IMR-90 (cell line): ENCODE measurements around the gene CAMTA1. TPM values are rescaled to one million over a fixed set of nuclear protein-coding genes. Genes with fewer than 3 reads are reported as not detected.

Experiments used
- ATAC-seq: fragments of 200-7000 bp; cut with Tn5 transposase; 2 replicates; pipeline ENCODE4 v1.9.1; 2020; ENCODE audit warnings: low read depth, mild to moderate bottlenecking, moderate library complexity
- BruUV-seq: library from RNA; stranded (reverse); fragments of 400-500 nt; replicated peaks from 2 replicates; lab custom pipeline; 2021; lab: Mats Ljungman, UMichigan
- CTCF ChIA-PET: fragments of 300-600 bp; formaldehyde crosslinking; extraction: SDS; loops from one replicate; lab custom pipeline; 2021; ENCODE audit warnings: antibody characterized with exemption; lab: Yijun Ruan, JAX
- POLR2A ChIA-PET: fragments of 300-600 bp; sonication (Branson Sonifier 250); formaldehyde crosslinking; loops from one replicate; lab custom pipeline; 2022; ENCODE audit warnings: antibody characterized with exemption; ENCODE audit not compliant: unreplicated experiment; lab: Charles Lee
- DNase-seq: peaks from one replicate; pipeline ENCODE4 v3.0.0; 2013
- H2AFZ ChIP-seq: replicated peaks from 2 replicates; pipeline ENCODE3; 2013; ENCODE audit warnings: low read length, mild to moderate bottlenecking; ENCODE audit not compliant: poor library complexity
- H2AK5ac ChIP-seq: 2 replicates; pipeline ENCODE4 v1.6.1; 2013; ENCODE audit warnings: low read depth, low read length, inconsistent platforms
- H2AK9ac ChIP-seq: replicated peaks from 2 replicates; pipeline ENCODE3; 2013; ENCODE audit warnings: mild to moderate bottlenecking, low read depth, low read length, moderate library complexity; ENCODE audit not compliant: poor library complexity
- H2BK120ac ChIP-seq: 2 replicates; pipeline ENCODE4 v1.6.1; 2013; ENCODE audit warnings: low read depth, low read length, inconsistent platforms
- H2BK15ac ChIP-seq: 3 replicates; pipeline ENCODE4 v1.6.1; 2013; ENCODE audit warnings: low read depth, low read length, inconsistent platforms
- H2BK20ac ChIP-seq: 2 replicates; pipeline ENCODE4 v1.6.1; 2013; ENCODE audit warnings: low read depth, mild to moderate bottlenecking, inconsistent platforms, low read length, moderate library complexity
- H2BK5ac ChIP-seq: 2 replicates; pipeline ENCODE4 v1.6.1; 2013; ENCODE audit warnings: mild to moderate bottlenecking, low read depth, low read length, inconsistent platforms; ENCODE audit not compliant: poor library complexity, severe bottlenecking
- H3K14ac ChIP-seq: replicated peaks from 2 replicates; pipeline ENCODE4 v1.6.1; 2013; ENCODE audit warnings: low read depth, low read length, inconsistent platforms
- H3K18ac ChIP-seq: 2 replicates; pipeline ENCODE4 v1.6.1; 2013; ENCODE audit warnings: low read depth, low read length, control low read depth
- H3K23ac ChIP-seq: 2 replicates; pipeline ENCODE4 v1.6.1; 2013; ENCODE audit warnings: low read depth, low read length, inconsistent platforms
- H3K27ac ChIP-seq: 2 replicates; pipeline ENCODE4 v1.5.1; 2013; ENCODE audit warnings: mild to moderate bottlenecking, control low read depth, low read length; ENCODE audit not compliant: insufficient read depth
- H3K27me3 ChIP-seq: 2 replicates; pipeline ENCODE4 v1.6.1; 2013; ENCODE audit warnings: low read length; ENCODE audit not compliant: control insufficient read depth, insufficient read depth
- H3K36me3 ChIP-seq: 2 replicates; pipeline ENCODE4 v1.6.1; 2013; ENCODE audit warnings: low read length, mixed read lengths; ENCODE audit not compliant: control insufficient read depth, insufficient read depth
- H3K4ac ChIP-seq: 2 replicates; pipeline ENCODE4 v1.6.1; 2013; ENCODE audit warnings: low read depth, low read length, inconsistent platforms
- H3K4me1 ChIP-seq: 2 replicates; pipeline ENCODE4 v1.6.1; 2013; ENCODE audit warnings: low read length, mixed read lengths; ENCODE audit not compliant: control insufficient read depth, insufficient read depth
- H3K4me2 ChIP-seq: 2 replicates; pipeline ENCODE4 v1.6.1; 2013; ENCODE audit warnings: low read depth, mild to moderate bottlenecking, control low read depth, low read length, moderate library complexity
- H3K4me3 ChIP-seq: 2 replicates; pipeline ENCODE4 v1.5.1; 2013; ENCODE audit warnings: low read depth, mild to moderate bottlenecking, control low read depth, low read length, moderate library complexity; ENCODE audit not compliant: insufficient read depth
- H3K56ac ChIP-seq: 2 replicates; pipeline ENCODE4 v1.6.1; 2013; ENCODE audit warnings: low read length, inconsistent platforms; ENCODE audit not compliant: insufficient read depth; ENCODE audit errors: extremely low read depth
- H3K79me1 ChIP-seq, 2 experiments: 2 replicates each; pipeline ENCODE4 v1.6.1; 2013; ENCODE audit warnings: low read length in 2 of 2, inconsistent platforms in 1 of 2, low read depth in 1 of 2
- H3K9ac ChIP-seq: 2 replicates; pipeline ENCODE4 v1.6.1; 2013; ENCODE audit warnings: low read depth, low read length, control low read depth
- H3K9me1 ChIP-seq: 2 replicates; pipeline ENCODE4 v1.6.1; 2013; ENCODE audit warnings: low read length, inconsistent platforms; ENCODE audit not compliant: insufficient read depth
- H3K9me3 ChIP-seq: 2 replicates; pipeline ENCODE4 v1.6.1; 2013; ENCODE audit warnings: low read length; ENCODE audit not compliant: control insufficient read depth, insufficient read depth
- H4K20me1 ChIP-seq: 2 replicates; pipeline ENCODE4 v1.6.1; 2013; ENCODE audit warnings: low read length, inconsistent platforms; ENCODE audit not compliant: insufficient read depth
- H4K5ac ChIP-seq: 2 replicates; pipeline ENCODE4 v1.6.1; 2013; ENCODE audit warnings: mild to moderate bottlenecking, low read depth, low read length, control low read depth
- H4K8ac ChIP-seq, 2 experiments: 2 replicates each; pipeline ENCODE4 v1.6.1; 2013; ENCODE audit warnings: low read depth in 2 of 2, low read length in 2 of 2, control low read depth in 1 of 2, inconsistent platforms in 1 of 2
- H4K91ac ChIP-seq: 2 replicates; pipeline ENCODE4 v1.6.1; 2013; ENCODE audit warnings: low read depth, low read length, inconsistent platforms; ENCODE audit not compliant: insufficient read depth
- BHLHE40 ChIP-seq: fragments of 150-350 bp; IDR thresholded peaks from 2 replicates; pipeline ENCODE4 v1.6.1; 2016; ENCODE audit warnings: mild to moderate bottlenecking, low read depth, low read length
- CEBPB ChIP-seq: IDR thresholded peaks from 2 replicates; pipeline ENCODE4 v1.6.1; 2012; ENCODE audit warnings: low read depth, low read length, improper control_type of control experiment
- CHD1 ChIP-seq: IDR thresholded peaks from 2 replicates; pipeline ENCODE4 v1.6.1; 2012; ENCODE audit warnings: low read depth, low read length, improper control_type of control experiment
- CTCF ChIP-seq: conservative IDR thresholded peaks from 2 replicates; pipeline ENCODE4 v1.5.1; 2012; ENCODE audit warnings: mild to moderate bottlenecking, low read depth, low read length, improper control_type of control experiment
- ELK1 ChIP-seq: fragments of 150-350 bp; IDR thresholded peaks from 2 replicates; pipeline ENCODE4 v1.6.1; 2016; ENCODE audit warnings: low read depth, mild to moderate bottlenecking, low read length, moderate library complexity, borderline replicate concordance
- FOS ChIP-seq: fragments of 150-350 bp; IDR thresholded peaks from 2 replicates; pipeline ENCODE4 v1.6.1; 2016; ENCODE audit warnings: low read depth, low read length
- MAZ ChIP-seq: IDR thresholded peaks from 2 replicates; pipeline ENCODE4 v1.6.1; 2012; ENCODE audit warnings: low read depth, mild to moderate bottlenecking, low read length, improper control_type of control experiment, moderate library complexity, borderline replicate concordance
- MXI1 ChIP-seq: IDR thresholded peaks from 2 replicates; pipeline ENCODE4 v1.6.1; 2012; ENCODE audit warnings: low read depth, mild to moderate bottlenecking, low read length, moderate library complexity, borderline replicate concordance
- NFE2L2 ChIP-seq: fragments of 150-350 bp; IDR thresholded peaks from 2 replicates; pipeline ENCODE4 v1.6.1; 2016; ENCODE audit warnings: low read depth, mild to moderate bottlenecking, low read length
- POLR2A ChIP-seq: IDR thresholded peaks from 2 replicates; pipeline ENCODE4 v1.6.1; 2012; ENCODE audit warnings: mild to moderate bottlenecking, low read depth, low read length
- RAD21 ChIP-seq: IDR thresholded peaks from 2 replicates; pipeline ENCODE4 v1.6.1; 2012; ENCODE audit warnings: low read length, improper control_type of control experiment
- RCOR1 ChIP-seq: IDR thresholded peaks from 2 replicates; pipeline ENCODE4 v1.6.1; 2012; ENCODE audit warnings: mild to moderate bottlenecking, low read length, improper control_type of control experiment; ENCODE audit not compliant: insufficient replicate concordance
- RFX5 ChIP-seq: IDR thresholded peaks from 2 replicates; pipeline ENCODE4 v1.8.0; 2012; ENCODE audit warnings: low read depth, mild to moderate bottlenecking, low read length, moderate library complexity
- USF2 ChIP-seq: fragments of 150-350 bp; IDR thresholded peaks from 2 replicates; pipeline ENCODE4 v1.6.1; 2017; ENCODE audit warnings: mild to moderate bottlenecking, antibody characterized with exemption, low read length, low read depth
- WGBS, 2 experiments: methylation state at CpG; one replicate each; pipeline versions ENCODE4 v1.1.5 to v1.1.7; 2013; ENCODE audit warnings: missing lambda C conversion rate in 2 of 2; ENCODE audit not compliant: insufficient read length in 1 of 2; ENCODE audit errors: extremely low coverage in 2 of 2; 5-methylcytosine and 5-hydroxymethylcytosine counted together
- dilution Hi-C: fragments of 300-500 bp; cut with HindIII; formaldehyde crosslinking; loops from one replicate; pipeline ENCODE4 v1.14.3; 2018; ENCODE audit warnings: low sequenced_read_pairs; ENCODE audit not compliant: unreplicated experiment
- in situ Hi-C: fragments of 300-500 bp; cut with MboI; formaldehyde crosslinking; loops from 3 replicates; pipeline ENCODE4 v1.14.3; 2019; ENCODE audit warnings: low sequenced_read_pairs, inconsistent platforms, mixed read lengths
- intact Hi-C: fragments of 100-400 bp; cut with micrococcal nuclease; formaldehyde crosslinking; loops from 2 replicates; pipeline ENCODE4 v1.10.0; 2022
- polyA plus RNA-seq, 3 experiments: library from polyadenylated mRNA; depleted of rRNA; stranded (reverse); fragments of >200 nt; gene quantifications; 2 replicates each; pipeline ENCODE4 v1.2.3, GENCODE V29; 2012; ENCODE audit warnings: low replicate concordance in 1 of 3
- total RNA-seq: library from RNA; depleted of rRNA; stranded (reverse); fragments of >200 nt; gene quantifications from 2 replicates; pipeline ENCODE4 v1.2.3, GENCODE V29; 2012

CAMTA1 gene
- total and polyA plus RNA-seq, 2 of the 4 experiments (the other 2 are of a cell fraction) = 35.5 to 74.3 TPM

GRCh38 chr1:7549277-7550161 is 764.3 kb downstream of the CAMTA1 start:
- H2AK5ac ChIP-seq = no peak overlapping the region
- H4K91ac ChIP-seq = no peak overlapping the region; the same call in 1 of the 2 replicates
- ATAC-seq = peak; percentile 78
- H3K27me3 ChIP-seq = no peaks in the 10 kb centered on the region; the same call in 1 of the 2 replicates
- peak; percentile 87 for DNase-seq
- H2AK9ac ChIP-seq = no peak overlapping the region
- WGBS, 2 experiments = 40% methylated on average over 1 of the region's 10 CpGs; no CpG with 5 or more reads in 1 of the 2 experiments
- ChIA-PET CTCF (no interaction called here), POLR2A (no interaction called here)
- no peak overlapping the region for H4K8ac ChIP-seq
- H3K56ac ChIP-seq = no peak overlapping the region
- no peak overlapping the region for H3K18ac ChIP-seq
- dilution Hi-C loops = no loop called here
- no peak overlapping the region for H3K14ac ChIP-seq
- no peak overlapping the region for H3K23ac ChIP-seq
- no peaks in the 10 kb centered on the region; the same call in 1 of the 2 replicates for H3K9me1 ChIP-seq
- peaks cover 6% of the 10 kb centered on the region for H3K9me3 ChIP-seq
- H4K20me1 ChIP-seq = no peaks in the 10 kb centered on the region
- no peak overlapping the region for H2AFZ ChIP-seq
- H3K4me2 ChIP-seq = no peak overlapping the region
- no peak overlapping the region for H2BK15ac ChIP-seq
- no peak overlapping the region for H2BK5ac ChIP-seq
- BruUV-seq = no TSS peak
- H3K4me3 ChIP-seq = no peak overlapping the region
- no peaks in the 10 kb centered on the region for H3K79me1 ChIP-seq
- no peak overlapping the region for H3K9ac ChIP-seq
- no peak overlapping the region for H2BK20ac ChIP-seq
- no peak overlapping the region for H2BK120ac ChIP-seq
- H3K27ac ChIP-seq = no peak overlapping the region
- no peaks in the 10 kb centered on the region for H3K36me3 ChIP-seq
- H3K4me1 ChIP-seq = peaks cover 6% of the 10 kb centered on the region
- H3K4ac ChIP-seq = no peak overlapping the region
- no peak overlapping the region for H4K5ac ChIP-seq
- intact Hi-C loops = no loop called here
- in situ Hi-C loops = no loop called here
- no peak for TF ChIP-seq CEBPB
- TF ChIP-seq FOS = peak; percentile 82
- no peak for TF ChIP-seq NFE2L2
- TF ChIP-seq RCOR1 = no peak
- TF ChIP-seq RFX5 = no peak
- TF ChIP-seq MAZ = 0 out of 2 replicates have a peak, but pooled peaks have one; percentile 19
- TF ChIP-seq POLR2A = peak; percentile 45
- TF ChIP-seq BHLHE40 = peak; percentile 41
- TF ChIP-seq RAD21 = no peak
- TF ChIP-seq MXI1 = no peak
- no peak for TF ChIP-seq CHD1
- TF ChIP-seq ELK1 = no peak
- no peak for TF ChIP-seq CTCF
- no peak for TF ChIP-seq USF2
